Measurements from ENCODE around the gene PALLD.

GRCh38 chr4:168891086-168891485 is 394.2 kb downstream of the PALLD start:
- TF ChIP-seq POLR2A (IDR thresholded peaks at IDR 0.05; ENCODE audit: extremely low read depth, insufficient read length) (no peak), CTCF (IDR thresholded peaks at IDR 0.05; ENCODE audit: low read depth, low read length) (no peak)
